ENCODE measurements around the gene PRR11. TPM values are rescaled to one million over a fixed set of nuclear protein-coding genes. Genes with fewer than 3 reads are reported as not detected.

PRR11 gene
- total RNA-seq, 1 experiment from 2014 or later: 77.2 TPM

DNA sequence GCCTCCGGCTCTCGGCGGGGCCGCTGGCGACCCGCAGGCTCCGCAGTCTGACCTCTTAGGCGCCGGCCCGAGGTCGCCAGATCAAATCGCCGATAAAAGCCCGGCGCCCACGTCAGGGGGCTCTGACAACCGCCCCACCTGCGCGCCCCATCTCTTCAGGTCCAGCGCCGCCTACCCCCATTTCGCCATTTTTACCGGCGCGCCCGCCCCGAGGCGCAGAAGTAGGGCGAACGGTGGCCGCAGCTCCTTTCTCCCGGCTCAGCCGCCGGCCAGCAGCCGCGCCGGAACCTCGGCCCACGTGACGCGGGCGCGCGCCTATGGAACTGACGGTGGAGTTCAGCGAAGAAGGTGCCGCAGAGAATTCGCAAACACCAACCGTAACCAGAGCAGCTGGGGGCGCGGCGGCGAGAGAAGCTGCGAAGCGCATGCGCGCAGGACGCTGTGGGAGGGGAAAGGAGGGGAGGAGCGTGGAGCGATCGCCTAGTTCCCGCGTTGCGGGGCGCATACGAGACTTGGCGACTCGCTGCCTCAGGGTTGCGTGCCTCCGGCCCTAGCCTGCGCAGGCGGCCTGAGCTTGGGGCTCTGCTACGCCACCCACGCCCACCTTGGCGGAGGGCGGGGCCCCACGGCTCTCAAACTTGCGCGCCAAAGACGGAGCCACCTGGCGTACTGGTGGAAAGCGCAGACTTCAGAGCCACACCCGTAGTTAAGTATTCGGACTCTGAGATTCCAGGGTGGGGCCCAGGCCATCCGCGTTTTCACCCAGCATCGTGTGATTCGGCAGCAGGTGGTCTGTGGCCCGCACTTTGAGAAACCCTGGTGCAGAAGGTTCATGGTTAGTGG, 48.9 kb upstream of the PRR11 start, which contains the start of gene TRIM37:
Gene TRIM37, minus strand, starts transcription at position 418 of the 843 bp plus-strand sequence. CDS start 419 bp downstream, outside the sequence.
- peak within 1 kb of the TSS; percentile 92 for H2AFZ ChIP-seq (ENCODE audit: low read length)
- peak; percentile 96 for ATAC-seq
- TF ChIP-seq, protein P1, sequence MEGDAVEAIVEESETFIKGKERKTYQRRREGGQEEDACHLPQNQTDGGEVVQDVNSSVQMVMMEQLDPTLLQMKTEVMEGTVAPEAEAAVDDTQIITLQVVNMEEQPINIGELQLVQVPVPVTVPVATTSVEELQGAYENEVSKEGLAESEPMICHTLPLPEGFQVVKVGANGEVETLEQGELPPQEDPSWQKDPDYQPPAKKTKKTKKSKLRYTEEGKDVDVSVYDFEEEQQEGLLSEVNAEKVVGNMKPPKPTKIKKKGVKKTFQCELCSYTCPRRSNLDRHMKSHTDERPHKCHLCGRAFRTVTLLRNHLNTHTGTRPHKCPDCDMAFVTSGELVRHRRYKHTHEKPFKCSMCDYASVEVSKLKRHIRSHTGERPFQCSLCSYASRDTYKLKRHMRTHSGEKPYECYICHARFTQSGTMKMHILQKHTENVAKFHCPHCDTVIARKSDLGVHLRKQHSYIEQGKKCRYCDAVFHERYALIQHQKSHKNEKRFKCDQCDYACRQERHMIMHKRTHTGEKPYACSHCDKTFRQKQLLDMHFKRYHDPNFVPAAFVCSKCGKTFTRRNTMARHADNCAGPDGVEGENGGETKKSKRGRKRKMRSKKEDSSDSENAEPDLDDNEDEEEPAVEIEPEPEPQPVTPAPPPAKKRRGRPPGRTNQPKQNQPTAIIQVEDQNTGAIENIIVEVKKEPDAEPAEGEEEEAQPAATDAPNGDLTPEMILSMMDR (conservative IDR thresholded peaks at IDR 0.05; ENCODE audit: low read depth, low read length): peak; percentile 31
- no peak for TF ChIP-seq EZH2 (IDR thresholded peaks at IDR 0.05; ENCODE audit: low read length, unreplicated experiment)
- peak within 1 kb of the TSS; percentile 93 for H3K4me2 ChIP-seq (ENCODE audit: low read length)
- BruUV-seq (replicated peaks): no TSS peak
- H3K36me3 ChIP-seq (ENCODE audit: low read depth, low read length): peaks cover 8% of the 10 kb centered on the region; the same call in 1 of the 2 replicates
- H3K27ac ChIP-seq (ENCODE audit: low read length): peak within 1 kb of the TSS; percentile 84
- no peaks in the 10 kb centered on the region for H3F3A ChIP-seq (ENCODE audit: low read length, unreplicated experiment)
- peaks cover 24% of the 10 kb centered on the region for H3K4me1 ChIP-seq (ENCODE audit: insufficient read depth, low read length)
- intact Hi-C loops (cut with micrococcal nuclease): loop anchor here (1.0 to 5.0 kb wide), 2 partner anchors 49 to 116 kb away; partner anchors contain the start of genes GDPD1, PRR11 and SKA2
- H3K9me2 ChIP-seq (replicated peaks; ENCODE audit: low read length): no peaks in the 10 kb centered on the region
- no peaks in the 10 kb centered on the region for H3K27me3 ChIP-seq (ENCODE audit: low read length)
- peak within 1 kb of the TSS; percentile 92 for H3K9ac ChIP-seq (ENCODE audit: low read length)
- peaks cover 77% of the 10 kb centered on the region for H3K79me2 ChIP-seq (ENCODE audit: low read length)
- H3K9me3 ChIP-seq (ENCODE audit: low read length): no peaks in the 10 kb centered on the region
- peaks cover 21% of the 10 kb centered on the region; the same call in 1 of the 2 replicates for H4K20me1 ChIP-seq (ENCODE audit: low read length)
- peak; percentile 100 for DNase-seq
- ChIA-PET POLR2A (ENCODE audit: unreplicated experiment) (interaction anchor here (0.6 to 1.3 kb wide), 7 partner anchors 11 to 463 kb away, joined by 4 to 9 read pairs (median 5); partner anchors contain the start of gene SMG8), CTCF (interaction anchor here (0.6 to 1.0 kb wide), 3 partner anchors 12 to 48 kb away, joined by 3 read pairs; partner anchors contain the start of gene SKA2)
- H3K4me3 ChIP-seq (ENCODE audit: low read length): peak within 1 kb of the TSS; percentile 87

DNA sequence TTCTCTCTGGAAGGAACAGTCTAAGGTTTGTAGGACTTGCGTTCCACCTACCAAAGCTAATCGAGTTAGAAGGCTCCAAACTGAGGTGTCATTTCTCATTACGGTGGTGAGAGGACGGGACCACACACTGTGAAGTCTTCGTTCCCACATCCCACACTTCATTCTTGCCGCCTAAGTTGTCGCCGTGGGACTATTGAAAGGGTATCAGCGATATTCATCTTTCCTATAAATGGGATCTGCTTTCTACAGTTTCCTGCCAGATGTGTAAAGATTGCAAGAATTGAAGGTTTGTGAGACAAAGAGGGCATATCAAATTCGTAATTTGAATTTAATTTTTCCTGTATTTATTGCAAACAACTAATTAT, 48.3 kb upstream of the PRR11 start:
- intact Hi-C loops (cut with micrococcal nuclease): loop anchor here (5.0 kb wide), 1 partner anchor 115 kb away; the partner anchor contains the start of gene GDPD1
- H3K9ac ChIP-seq (ENCODE audit: low read length): peak overlapping the region; percentile 84
- peak overlapping the region; percentile 87 for H3K4me3 ChIP-seq (ENCODE audit: low read length)
- no peak for TF ChIP-seq EZH2phosphoT487 (IDR thresholded peaks at IDR 0.05; ENCODE audit: borderline replicate concordance, low read length)
- TF ChIP-seq, protein P1 (conservative IDR thresholded peaks at IDR 0.05; ENCODE audit: low read depth, low read length): no peak
- DNase-seq (no peak), ATAC-seq (peak; percentile 4)
- POLR2A ChIA-PET (ENCODE audit: unreplicated experiment): interaction anchor here (0.6 to 1.3 kb wide), 7 partner anchors 12 to 464 kb away, joined by 4 to 9 read pairs (median 5); partner anchors contain the start of gene SMG8
- CTCF ChIA-PET: interaction anchor here (1.0 kb wide), 2 partner anchors 13 to 48 kb away, joined by 3 read pairs; partner anchors contain the start of gene SKA2
- H3F3A ChIP-seq (ENCODE audit: low read length, unreplicated experiment): no peaks in the 10 kb centered on the region
- H2AFZ ChIP-seq (ENCODE audit: low read length): peak overlapping the region; percentile 83
- 0 out of 2 replicates have a peak, but pooled peaks cover 8% of the 10 kb centered on the region for H3K36me3 ChIP-seq (ENCODE audit: low read depth, low read length)
- TSS peak; percentile 85 for BruUV-seq (replicated peaks)
- H3K79me2 ChIP-seq (ENCODE audit: low read length): peaks cover 72% of the 10 kb centered on the region
- H3K9me2 ChIP-seq (replicated peaks; ENCODE audit: low read length): no peaks in the 10 kb centered on the region
- H3K4me1 ChIP-seq (ENCODE audit: insufficient read depth, low read length): peaks cover 24% of the 10 kb centered on the region
- peaks cover 21% of the 10 kb centered on the region; the same call in 1 of the 2 replicates for H4K20me1 ChIP-seq (ENCODE audit: low read length)
- peak overlapping the region; percentile 70 for H3K27ac ChIP-seq (ENCODE audit: low read length)
- no peaks in the 10 kb centered on the region for H3K27me3 ChIP-seq (ENCODE audit: low read length)
- H3K4me2 ChIP-seq (ENCODE audit: low read length): peak overlapping the region; percentile 93
- H3K9me3 ChIP-seq (ENCODE audit: low read length): no peaks in the 10 kb centered on the region

All from PC-3 (cell line).